ENCODE data around the gene REXO1.

Gene REXO1

DNA sequence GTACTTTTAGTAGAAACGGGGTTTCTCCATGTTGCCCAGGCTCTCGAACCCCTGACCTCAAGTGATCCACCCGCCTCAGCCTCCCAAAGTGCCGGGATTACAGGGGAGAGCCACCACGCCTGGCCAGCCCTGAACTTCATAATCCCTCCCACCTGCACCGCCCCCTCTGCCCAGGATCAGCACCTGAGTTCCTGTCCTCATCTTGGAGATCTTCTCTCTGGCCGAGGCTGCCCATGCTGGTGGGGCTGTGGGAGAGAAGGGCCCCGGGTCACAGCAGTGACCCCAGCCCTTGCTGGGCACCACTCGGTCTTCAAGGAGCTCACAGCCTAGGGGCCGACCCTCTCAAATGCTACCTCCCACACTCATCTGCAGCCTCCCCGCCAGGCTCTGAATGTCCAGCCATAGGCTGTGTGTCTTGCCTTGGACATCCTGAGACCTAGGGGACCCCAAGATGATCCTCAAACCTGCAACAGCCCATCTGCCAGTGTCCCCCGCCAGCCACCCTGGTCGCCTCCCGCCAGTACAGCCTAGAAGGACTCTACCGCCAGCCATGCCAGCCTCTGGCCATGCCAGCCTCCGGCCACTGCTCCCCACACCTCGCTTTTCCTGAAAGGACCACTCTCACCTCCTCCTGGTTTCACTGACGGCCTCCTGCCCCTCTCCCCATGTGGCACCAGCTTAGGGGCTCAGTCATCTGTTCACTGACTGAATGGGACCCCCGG is 37.7 kb downstream of the REXO1 start:
- Histone ChIP-seq H3K4me2 (ENCODE audit: insufficient read depth, low read length) (peak overlapping the region; percentile 92), H3K9ac (ENCODE audit: low read depth, low read length) (peak overlapping the region; percentile 73)

GRCh38 chr19:1809678-1810077 is 38.6 kb downstream of the REXO1 start:
- ATAC-seq (ENCODE audit: insufficient read depth, low read depth), result no peak
- no peak overlapping the region for H3K4me2 ChIP-seq (ENCODE audit: insufficient read depth, low read length)
- no peak overlapping the region for H3K27ac ChIP-seq (ENCODE audit: low read length)
- no peaks in the 10 kb centered on the region for H3K27me3 ChIP-seq (ENCODE audit: insufficient read depth, low read length, poor library complexity)
- H3K36me3 ChIP-seq (ENCODE audit: insufficient read depth, low read length), result peaks cover 39% of the 10 kb centered on the region
- no peak overlapping the region for H2AFZ ChIP-seq (ENCODE audit: low read depth, low read length)
- no peak overlapping the region for H3K9ac ChIP-seq (ENCODE audit: low read depth, low read length)
- H4K20me1 ChIP-seq (ENCODE audit: insufficient read depth, low read length), result peaks cover 3% of the 10 kb centered on the region; the same call in 1 of the 2 replicates
- no peaks in the 10 kb centered on the region for H3K9me3 ChIP-seq (ENCODE audit: insufficient read depth, low read length, severe bottlenecking)
- H3K79me2 ChIP-seq (ENCODE audit: insufficient read depth, low read length), result peaks cover 14% of the 10 kb centered on the region
- TF ChIP-seq CTCF (IDR thresholded peaks at IDR 0.05; ENCODE audit: borderline replicate concordance, extremely low read depth, low read length, poor library complexity, severe bottlenecking) (no peak), EZH2 (IDR thresholded peaks at IDR 0.05; ENCODE audit: borderline replicate concordance, low read depth, low read length, severe bottlenecking) (no peak)
- no peak overlapping the region for H3K4me3 ChIP-seq (ENCODE audit: low read depth in 1 of 2, low read length in 2 of 2)
- DNase-seq, result no peak
- peaks cover 38% of the 10 kb centered on the region for H3K4me1 ChIP-seq (ENCODE audit: insufficient read depth, low read length)

More for the DNA sequence above, 37.7 kb downstream of the REXO1 start:
- no peak for ATAC-seq (ENCODE audit: insufficient read depth, low read depth)
- Histone ChIP-seq H3K9me3 (ENCODE audit: insufficient read depth, low read length, severe bottlenecking) (no peaks in the 10 kb centered on the region), H4K20me1 (ENCODE audit: insufficient read depth, low read length) (peaks cover 3% of the 10 kb centered on the region; the same call in 1 of the 2 replicates), H3K4me3 (ENCODE audit: low read depth in 1 of 2, low read length in 2 of 2) (no peak overlapping the region), H3K79me2 (ENCODE audit: insufficient read depth, low read length) (peaks cover 14% of the 10 kb centered on the region), H3K4me1 (ENCODE audit: insufficient read depth, low read length) (peaks cover 43% of the 10 kb centered on the region), H2AFZ (ENCODE audit: low read depth, low read length) (no peak overlapping the region), H3K27me3 (ENCODE audit: insufficient read depth, low read length, poor library complexity) (no peaks in the 10 kb centered on the region), H3K27ac (ENCODE audit: low read length) (peak overlapping the region; percentile 84; the same call in 1 of the 2 replicates), H3K36me3 (ENCODE audit: insufficient read depth, low read length) (peaks cover 36% of the 10 kb centered on the region)
- DNase-seq, result no peak
- TF ChIP-seq CTCF (IDR thresholded peaks at IDR 0.05; ENCODE audit: borderline replicate concordance, extremely low read depth, low read length, poor library complexity, severe bottlenecking) (no peak), EZH2 (IDR thresholded peaks at IDR 0.05; ENCODE audit: borderline replicate concordance, low read depth, low read length, severe bottlenecking) (no peak)

DNA sequence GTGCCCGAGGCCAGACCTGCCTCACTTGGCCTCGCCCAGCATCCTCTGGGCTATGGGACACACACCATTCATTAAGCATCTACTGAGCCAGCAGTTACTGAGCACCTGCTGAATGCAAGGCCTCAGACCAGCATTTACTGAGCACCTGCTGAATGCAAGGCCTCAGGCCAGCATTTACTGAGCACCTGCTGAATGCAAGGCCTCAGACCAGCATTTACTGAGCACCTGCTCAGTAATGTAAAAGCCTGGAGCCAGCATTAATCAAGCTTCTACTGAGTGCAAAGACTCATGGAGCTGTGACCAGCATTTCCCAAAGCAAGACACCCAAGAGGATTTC is 39.9 kb downstream of the REXO1 start:
- Histone ChIP-seq H3K4me3 (ENCODE audit: low read depth in 1 of 2, low read length in 2 of 2) (no peak overlapping the region), H3K27me3 (ENCODE audit: insufficient read depth, low read length, poor library complexity) (no peaks in the 10 kb centered on the region), H3K4me1 (ENCODE audit: insufficient read depth, low read length) (peaks cover 25% of the 10 kb centered on the region), H3K36me3 (ENCODE audit: insufficient read depth, low read length) (peaks cover 42% of the 10 kb centered on the region), H4K20me1 (ENCODE audit: insufficient read depth, low read length) (no peaks in the 10 kb centered on the region), H3K9ac (ENCODE audit: low read depth, low read length) (no peak overlapping the region), H2AFZ (ENCODE audit: low read depth, low read length) (no peak overlapping the region), H3K27ac (ENCODE audit: low read length) (no peak overlapping the region), H3K79me2 (ENCODE audit: insufficient read depth, low read length) (peaks cover 14% of the 10 kb centered on the region), H3K4me2 (ENCODE audit: insufficient read depth, low read length) (no peak overlapping the region), H3K9me3 (ENCODE audit: insufficient read depth, low read length, severe bottlenecking) (no peaks in the 10 kb centered on the region)
- no peak for DNase-seq
- ATAC-seq (ENCODE audit: insufficient read depth, low read depth), result no peak
- TF ChIP-seq EZH2 (IDR thresholded peaks at IDR 0.05; ENCODE audit: borderline replicate concordance, low read depth, low read length, severe bottlenecking) (no peak), CTCF (IDR thresholded peaks at IDR 0.05; ENCODE audit: borderline replicate concordance, extremely low read depth, low read length, poor library complexity, severe bottlenecking) (no peak)
